ENCODE data around the gene FCN2.

DNA sequence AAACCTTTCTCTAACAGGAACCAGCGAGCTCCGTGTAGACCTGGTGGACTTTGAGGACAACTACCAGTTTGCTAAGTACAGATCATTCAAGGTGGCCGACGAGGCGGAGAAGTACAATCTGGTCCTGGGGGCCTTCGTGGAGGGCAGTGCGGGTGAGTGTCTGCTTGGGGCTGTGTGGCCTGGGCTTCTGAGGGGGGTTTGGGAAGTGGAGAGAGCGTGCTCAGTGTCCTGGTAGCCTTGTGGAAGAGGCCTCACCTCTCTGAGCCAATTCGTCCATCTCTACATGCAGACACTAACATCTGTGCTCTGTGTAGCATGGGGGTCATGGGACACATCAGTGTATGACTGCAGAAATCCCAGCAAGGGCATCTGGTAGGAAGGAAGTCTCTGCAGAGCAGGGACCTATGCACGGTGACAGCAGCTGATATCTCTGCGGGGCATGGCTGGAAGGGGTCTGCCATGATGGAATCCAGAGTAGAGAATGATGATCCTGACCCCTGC, 5.9 kb downstream of the FCN2 start:
- TF ChIP-seq, protein P1, sequence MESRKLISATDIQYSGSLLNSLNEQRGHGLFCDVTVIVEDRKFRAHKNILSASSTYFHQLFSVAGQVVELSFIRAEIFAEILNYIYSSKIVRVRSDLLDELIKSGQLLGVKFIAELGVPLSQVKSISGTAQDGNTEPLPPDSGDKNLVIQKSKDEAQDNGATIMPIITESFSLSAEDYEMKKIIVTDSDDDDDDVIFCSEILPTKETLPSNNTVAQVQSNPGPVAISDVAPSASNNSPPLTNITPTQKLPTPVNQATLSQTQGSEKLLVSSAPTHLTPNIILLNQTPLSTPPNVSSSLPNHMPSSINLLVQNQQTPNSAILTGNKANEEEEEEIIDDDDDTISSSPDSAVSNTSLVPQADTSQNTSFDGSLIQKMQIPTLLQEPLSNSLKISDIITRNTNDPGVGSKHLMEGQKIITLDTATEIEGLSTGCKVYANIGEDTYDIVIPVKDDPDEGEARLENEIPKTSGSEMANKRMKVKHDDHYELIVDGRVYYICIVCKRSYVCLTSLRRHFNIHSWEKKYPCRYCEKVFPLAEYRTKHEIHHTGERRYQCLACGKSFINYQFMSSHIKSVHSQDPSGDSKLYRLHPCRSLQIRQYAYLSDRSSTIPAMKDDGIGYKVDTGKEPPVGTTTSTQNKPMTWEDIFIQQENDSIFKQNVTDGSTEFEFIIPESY (IDR thresholded peaks at IDR 0.05) = no peak
- TF ChIP-seq, protein P2, sequence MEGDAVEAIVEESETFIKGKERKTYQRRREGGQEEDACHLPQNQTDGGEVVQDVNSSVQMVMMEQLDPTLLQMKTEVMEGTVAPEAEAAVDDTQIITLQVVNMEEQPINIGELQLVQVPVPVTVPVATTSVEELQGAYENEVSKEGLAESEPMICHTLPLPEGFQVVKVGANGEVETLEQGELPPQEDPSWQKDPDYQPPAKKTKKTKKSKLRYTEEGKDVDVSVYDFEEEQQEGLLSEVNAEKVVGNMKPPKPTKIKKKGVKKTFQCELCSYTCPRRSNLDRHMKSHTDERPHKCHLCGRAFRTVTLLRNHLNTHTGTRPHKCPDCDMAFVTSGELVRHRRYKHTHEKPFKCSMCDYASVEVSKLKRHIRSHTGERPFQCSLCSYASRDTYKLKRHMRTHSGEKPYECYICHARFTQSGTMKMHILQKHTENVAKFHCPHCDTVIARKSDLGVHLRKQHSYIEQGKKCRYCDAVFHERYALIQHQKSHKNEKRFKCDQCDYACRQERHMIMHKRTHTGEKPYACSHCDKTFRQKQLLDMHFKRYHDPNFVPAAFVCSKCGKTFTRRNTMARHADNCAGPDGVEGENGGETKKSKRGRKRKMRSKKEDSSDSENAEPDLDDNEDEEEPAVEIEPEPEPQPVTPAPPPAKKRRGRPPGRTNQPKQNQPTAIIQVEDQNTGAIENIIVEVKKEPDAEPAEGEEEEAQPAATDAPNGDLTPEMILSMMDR (IDR thresholded peaks at IDR 0.05; ENCODE audit: low read depth, low read length, missing input control) = no peak
- TF ChIP-seq, protein P3, sequence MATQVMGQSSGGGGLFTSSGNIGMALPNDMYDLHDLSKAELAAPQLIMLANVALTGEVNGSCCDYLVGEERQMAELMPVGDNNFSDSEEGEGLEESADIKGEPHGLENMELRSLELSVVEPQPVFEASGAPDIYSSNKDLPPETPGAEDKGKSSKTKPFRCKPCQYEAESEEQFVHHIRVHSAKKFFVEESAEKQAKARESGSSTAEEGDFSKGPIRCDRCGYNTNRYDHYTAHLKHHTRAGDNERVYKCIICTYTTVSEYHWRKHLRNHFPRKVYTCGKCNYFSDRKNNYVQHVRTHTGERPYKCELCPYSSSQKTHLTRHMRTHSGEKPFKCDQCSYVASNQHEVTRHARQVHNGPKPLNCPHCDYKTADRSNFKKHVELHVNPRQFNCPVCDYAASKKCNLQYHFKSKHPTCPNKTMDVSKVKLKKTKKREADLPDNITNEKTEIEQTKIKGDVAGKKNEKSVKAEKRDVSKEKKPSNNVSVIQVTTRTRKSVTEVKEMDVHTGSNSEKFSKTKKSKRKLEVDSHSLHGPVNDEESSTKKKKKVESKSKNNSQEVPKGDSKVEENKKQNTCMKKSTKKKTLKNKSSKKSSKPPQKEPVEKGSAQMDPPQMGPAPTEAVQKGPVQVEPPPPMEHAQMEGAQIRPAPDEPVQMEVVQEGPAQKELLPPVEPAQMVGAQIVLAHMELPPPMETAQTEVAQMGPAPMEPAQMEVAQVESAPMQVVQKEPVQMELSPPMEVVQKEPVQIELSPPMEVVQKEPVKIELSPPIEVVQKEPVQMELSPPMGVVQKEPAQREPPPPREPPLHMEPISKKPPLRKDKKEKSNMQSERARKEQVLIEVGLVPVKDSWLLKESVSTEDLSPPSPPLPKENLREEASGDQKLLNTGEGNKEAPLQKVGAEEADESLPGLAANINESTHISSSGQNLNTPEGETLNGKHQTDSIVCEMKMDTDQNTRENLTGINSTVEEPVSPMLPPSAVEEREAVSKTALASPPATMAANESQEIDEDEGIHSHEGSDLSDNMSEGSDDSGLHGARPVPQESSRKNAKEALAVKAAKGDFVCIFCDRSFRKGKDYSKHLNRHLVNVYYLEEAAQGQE (IDR thresholded peaks at IDR 0.05) = no peak
- TF ChIP-seq HNF4G (IDR thresholded peaks at IDR 0.05) (no peak), NR2F2 (IDR thresholded peaks at IDR 0.05) (no peak), YY1 (IDR thresholded peaks at IDR 0.05) (no peak), FOXA2 (IDR thresholded peaks at IDR 0.05) (no peak), TAF1 (conservative IDR thresholded peaks at IDR 0.05) (no peak), JUND (IDR thresholded peaks at IDR 0.05) (no peak), SP1 (IDR thresholded peaks at IDR 0.05) (no peak), RAD21 (IDR thresholded peaks at IDR 0.05) (no peak)
- TF ChIP-seq, protein P4, sequence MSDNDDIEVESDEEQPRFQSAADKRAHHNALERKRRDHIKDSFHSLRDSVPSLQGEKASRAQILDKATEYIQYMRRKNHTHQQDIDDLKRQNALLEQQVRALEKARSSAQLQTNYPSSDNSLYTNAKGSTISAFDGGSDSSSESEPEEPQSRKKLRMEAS (IDR thresholded peaks at IDR 0.05) = no peak
- TF ChIP-seq, protein P5, sequence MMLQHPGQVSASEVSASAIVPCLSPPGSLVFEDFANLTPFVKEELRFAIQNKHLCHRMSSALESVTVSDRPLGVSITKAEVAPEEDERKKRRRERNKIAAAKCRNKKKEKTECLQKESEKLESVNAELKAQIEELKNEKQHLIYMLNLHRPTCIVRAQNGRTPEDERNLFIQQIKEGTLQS (IDR thresholded peaks at IDR 0.05) = no peak

Data from liver (tissue), 3 donors.